GM21717 (cell line): Measurements from ENCODE around the gene C1QL1.

Experiments used
- ATAC-seq: cut with Tn5 transposase; IDR thresholded peaks from one replicate; pipeline ENCODE4 v1.9.1; 2021; ENCODE audit warnings: mild to moderate bottlenecking, moderate library complexity; ENCODE audit not compliant: unreplicated experiment

The C1QL1 gene

DNA sequence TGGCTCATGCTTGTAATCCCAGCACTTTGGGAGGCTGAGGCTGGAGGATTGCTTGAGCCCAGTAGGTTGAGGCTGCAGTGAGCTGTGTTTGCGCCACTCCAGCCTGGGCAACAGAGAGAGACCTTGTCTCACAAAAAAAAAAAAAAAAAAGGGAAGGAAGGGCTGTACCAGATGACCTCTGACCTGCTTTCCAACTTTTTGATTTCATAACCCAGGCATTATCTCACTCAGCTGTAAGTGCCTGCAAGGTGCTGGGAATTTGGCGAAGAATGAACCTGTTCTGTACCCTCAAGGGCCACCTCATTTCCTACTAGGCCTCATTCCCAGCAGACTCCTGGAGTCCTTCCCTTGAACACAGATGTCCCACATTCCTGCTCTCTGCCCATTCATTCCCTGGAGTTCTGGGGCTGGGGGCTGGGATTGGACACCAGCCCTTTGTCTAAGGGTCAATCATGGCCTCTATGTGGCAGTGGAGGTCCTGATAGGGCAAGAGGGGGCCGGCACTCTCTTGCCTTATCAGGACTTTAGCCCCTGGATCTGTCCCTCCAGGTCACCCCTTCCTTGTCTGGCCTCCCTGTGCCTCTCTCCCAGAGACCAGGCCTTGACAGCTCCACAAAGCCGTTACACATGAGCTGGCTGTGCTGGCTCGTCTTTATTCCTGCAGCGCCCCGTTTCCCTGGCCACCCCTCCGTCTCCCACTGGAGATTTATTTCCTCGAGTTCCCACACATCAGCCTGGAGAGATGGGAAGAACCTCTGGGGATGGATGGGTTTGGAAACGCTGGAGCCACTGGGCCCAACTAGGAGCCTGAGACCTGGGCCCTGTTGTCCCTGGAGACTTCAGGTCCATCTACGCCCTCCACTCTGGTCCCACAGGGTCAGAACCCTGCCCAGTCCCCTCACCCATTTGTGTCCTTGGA lies 52.0 kb downstream of the C1QL1 start:
- no peak for ATAC-seq

DNA sequence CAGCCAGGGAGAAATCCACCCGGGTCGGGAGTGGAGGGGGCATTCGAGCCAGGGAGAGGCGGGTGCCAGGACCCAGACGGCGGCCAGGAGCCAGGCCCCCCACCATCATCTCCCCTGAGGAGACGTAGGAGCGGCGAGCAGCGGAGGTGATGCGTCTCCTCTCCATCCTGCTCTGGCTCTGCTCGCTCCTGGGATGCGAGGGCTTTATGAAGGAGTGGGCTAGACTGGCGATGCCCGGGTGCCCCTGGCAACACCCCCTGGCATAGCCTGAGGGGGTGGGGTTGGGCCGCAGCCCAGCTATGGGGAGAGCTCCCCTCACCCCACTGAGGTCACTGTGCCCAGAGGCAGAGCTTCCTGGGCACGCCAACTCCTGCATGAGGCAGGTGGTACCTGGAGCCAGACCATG lies 52.8 kb downstream of the C1QL1 start, which contains the start of gene GFAP:
TSS of gene GFAP (minus strand) at position 180 of the 406 bp plus-strand sequence. CDS start at position 166, 14 bp downstream.
- ATAC-seq = no peak

DNA sequence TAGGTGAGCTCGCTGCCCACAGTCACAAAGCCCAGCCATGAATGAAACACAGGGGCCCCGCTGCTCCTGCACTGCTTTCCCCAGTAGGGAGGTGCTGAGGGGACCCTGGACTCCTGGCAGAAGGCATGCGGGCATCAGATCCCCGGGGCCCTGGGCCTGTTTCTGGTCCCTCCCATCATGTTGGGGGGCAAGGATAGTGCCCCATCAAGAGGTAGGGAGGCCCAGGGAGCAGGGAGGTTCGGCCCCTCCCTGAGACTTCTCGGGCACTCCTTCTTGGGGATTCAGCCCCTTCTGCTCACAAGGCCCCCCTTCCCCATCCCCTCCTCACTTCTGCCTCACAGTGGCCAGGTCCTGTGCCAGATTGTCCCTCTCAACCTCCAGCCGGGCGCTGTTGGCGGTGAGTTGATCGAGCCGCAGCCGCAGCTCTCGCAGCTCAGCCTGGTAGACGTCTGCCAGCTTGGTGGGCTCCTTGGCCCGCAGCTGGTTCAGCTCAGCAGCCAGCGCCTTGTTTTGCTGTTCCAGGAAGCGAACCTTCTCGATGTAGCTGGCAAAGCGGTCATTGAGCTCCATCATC lies 53.3 kb downstream of the C1QL1 start:
- no peak for ATAC-seq

DNA sequence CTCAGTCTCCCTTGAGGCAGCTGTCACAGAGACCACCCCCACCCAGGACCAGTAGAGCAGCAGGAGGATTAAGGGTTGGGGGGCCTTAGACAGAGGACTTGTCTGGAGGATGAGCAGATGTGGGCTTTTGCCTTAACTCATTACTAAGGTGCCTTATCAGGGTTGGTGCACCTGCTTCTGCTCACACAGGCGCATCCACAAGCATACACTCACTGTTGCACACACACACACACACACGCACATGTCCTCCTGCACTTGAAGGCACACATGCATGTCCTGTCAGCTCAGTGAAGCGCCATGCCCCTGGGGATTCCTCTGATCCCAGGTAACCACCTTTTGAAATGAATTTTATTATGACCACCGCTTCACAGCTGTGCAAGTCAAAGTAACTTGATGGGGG lies 54.0 kb downstream of the C1QL1 start:
- no peak for ATAC-seq

DNA sequence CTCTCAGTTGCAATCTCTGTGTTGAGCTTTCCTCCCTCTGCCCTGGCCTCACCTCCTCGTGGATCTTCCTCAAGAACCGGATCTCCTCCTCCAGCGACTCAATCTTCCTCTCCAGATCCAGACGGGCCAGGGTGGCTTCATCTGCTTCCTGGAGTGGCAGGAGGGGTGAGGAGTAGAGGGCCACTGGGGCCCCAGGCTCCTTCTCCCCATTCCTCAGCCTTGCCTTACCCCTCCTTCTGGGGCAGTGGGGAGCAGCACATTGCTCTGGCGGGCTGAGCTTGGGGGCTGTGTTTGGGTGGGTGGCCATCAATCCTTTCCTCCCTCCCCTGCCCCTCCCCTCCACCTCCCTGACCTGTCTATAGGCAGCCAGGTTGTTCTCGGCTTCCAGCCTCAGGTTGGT lies 54.4 kb downstream of the C1QL1 start:
- no peak for ATAC-seq

DNA sequence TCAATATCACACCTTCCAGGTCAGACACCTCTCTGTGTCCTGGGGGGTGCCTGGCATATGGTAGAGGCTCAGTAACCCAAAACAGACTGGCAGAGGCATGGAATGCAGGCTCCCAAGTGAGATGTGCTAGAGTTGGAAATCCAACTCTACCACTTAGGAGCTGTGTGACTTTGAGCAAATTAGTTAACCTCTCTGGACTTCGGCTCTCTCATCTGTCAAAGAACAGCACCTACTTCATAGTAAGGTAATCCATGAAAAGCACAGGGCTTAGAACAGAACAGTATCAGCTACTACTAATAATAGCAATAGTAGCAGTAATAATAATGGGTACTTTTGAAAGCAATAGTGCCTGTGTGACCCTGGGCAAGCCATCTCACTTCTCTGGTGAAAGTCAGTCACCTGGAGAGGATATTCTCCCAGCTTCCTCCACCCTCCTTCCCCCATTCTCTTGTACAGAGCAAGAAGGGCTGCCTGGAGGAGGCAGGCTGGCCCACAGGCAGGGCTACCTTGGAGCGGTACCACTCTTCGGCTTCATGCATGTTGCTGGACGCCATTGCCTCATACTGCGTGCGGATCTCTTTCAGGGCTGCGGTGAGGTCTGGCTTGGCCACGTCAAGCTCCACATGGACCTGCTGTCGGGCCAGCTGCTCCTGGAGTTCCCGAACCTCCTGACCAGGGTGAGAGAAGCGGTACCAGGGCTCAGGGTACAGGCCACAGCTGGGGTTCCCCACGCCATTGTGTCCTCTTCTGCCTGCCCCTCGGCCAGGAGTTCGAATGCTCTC lies 55.1 kb downstream of the C1QL1 start:
- ATAC-seq = no peak

DNA sequence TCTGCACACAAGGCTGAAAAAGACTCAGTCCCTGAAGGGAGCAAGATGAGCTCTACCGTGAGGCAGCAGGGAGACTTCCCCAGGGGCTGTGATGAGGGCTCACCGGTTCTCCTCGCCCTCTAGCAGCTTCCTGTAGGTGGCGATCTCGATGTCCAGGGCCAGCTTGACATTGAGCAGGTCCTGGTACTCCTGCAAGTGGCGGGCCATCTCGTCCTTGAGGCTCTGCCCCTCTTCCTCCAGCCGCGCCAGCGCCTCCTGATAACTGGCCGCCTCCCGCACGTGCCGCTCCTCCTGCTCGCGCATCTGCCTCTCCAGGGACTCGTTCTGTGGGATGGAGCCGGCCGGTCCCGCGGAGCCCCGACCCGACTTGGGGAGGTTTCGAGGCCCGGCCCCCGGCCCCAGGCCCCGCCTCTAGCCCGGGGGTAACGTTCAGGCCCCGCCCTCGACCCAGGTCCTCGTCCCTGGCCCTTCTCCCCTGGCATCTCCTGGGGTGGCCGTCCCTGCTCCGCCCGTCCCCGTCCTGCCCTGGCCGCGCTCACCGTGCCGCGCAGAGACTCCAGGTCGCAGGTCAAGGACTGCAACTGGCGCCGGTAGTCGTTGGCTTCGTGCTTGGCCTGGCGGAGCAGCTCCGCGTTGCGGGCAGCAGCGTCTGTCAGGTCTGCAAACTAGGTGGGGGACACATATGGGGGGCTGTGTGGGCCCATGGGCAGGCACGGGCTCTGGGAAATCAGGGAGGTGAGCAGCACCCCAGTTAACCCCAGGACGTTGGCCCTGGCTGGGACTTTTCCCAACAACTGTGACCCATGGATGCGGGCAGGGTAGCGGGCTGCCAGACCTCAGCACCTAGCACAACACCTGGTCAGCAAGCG lies 56.7 kb downstream of the C1QL1 start:
- no peak for ATAC-seq

DNA sequence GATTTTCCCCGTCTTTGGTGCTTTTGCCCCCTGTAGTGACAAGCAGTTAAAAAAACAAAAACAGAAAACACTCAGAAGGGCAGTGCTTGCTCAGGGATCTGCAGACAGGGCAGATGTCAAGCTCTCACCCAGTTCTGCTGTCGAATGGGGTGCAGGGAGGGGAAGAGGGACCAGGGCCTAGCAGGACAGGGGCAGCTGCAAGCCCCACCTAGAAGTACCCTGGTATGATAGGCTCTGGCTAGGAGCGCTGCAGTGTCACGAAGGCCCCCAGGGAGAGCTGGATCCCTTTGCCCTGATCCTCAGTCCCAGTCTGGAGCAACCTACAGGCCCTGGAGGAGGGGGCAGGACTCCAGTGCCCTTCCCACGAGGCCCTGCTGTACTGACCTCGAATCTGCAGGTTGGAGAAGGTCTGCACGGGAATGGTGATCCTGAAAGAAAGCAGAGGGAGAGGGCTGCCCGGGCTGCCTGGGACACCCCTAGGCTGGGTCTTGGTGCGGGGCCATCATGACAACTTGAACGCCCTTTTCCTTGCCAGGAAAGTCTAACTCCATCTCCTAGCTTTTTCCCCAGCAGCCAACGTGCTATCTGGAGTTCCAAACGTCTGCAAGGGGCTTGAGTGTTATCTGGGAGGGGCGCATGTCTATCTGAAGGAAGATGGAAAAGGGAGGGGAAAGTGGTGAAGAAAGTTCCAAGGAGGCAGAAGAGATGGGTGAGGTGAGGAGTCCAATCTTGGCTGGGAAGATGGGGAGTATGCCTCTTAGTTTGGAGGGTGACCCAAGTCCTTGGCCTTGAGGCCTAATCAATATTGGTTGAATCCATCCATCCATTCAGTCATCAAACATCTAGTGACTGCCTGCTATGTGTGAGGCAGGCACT lies 57.6 kb downstream of the C1QL1 start:
- ATAC-seq = no peak
